Right atrium auricular region (tissue), 2 donors: ENCODE data around the gene MED12L. TPM values are rescaled to one million over a fixed set of nuclear protein-coding genes. Genes with fewer than 3 reads are reported as not detected.

Experiments used
- DNase-seq: peaks from one replicate; pipeline ENCODE4 v3.0.0-alpha.2; 2019; ENCODE audit warnings: low spot score
- H3K27ac ChIP-seq, 2 donors: fragments of 200-600 bp; sonication (generic); 1 replicate in 1 of 2; 2 replicates in 1 of 2; pipeline ENCODE4 v1.5.1; 2016 to 2019
- H3K27me3 ChIP-seq, 2 donors: fragments of 200-600 bp; sonication (generic); one replicate each; pipeline versions ENCODE4 v1.5.1 to v1.6.0; 2017 to 2019
- H3K36me3 ChIP-seq: fragments of 200-600 bp; sonication (generic); one replicate; pipeline ENCODE4 v1.5.1; 2016
- H3K4me1 ChIP-seq, 2 donors: fragments of 200-600 bp; sonication (generic); one replicate each; pipeline versions ENCODE4 v1.5.1 to v1.6.0; 2017 to 2019
- H3K4me3 ChIP-seq, 2 donors: fragments of 200-600 bp; sonication (generic); 1 replicate in 1 of 2; 2 replicates in 1 of 2; pipeline ENCODE4 v1.5.1; 2017 to 2019; ENCODE audit warnings: mild to moderate bottlenecking in 1 of 2, moderate library complexity in 1 of 2
- H3K9me3 ChIP-seq, 2 donors: fragments of 200-600 bp; sonication (generic); one replicate each; pipeline ENCODE4 v1.5.1; 2019
- total RNA-seq, 2 donors: library from RNA; depleted of rRNA; stranded (reverse); fragments of >200 nt; gene quantifications; one replicate each; pipeline ENCODE4 v1.1.0, GENCODE V29; 2016
- TF ChIP-seq, protein P1 (sequence below), 2 donors: fragments of 200-600 bp; sonication (generic); IDR thresholded peaks; one replicate each; pipeline ENCODE4 v1.5.1; 2019; ENCODE audit warnings: antibody characterized with exemption in 2 of 2

MED12L gene
- total RNA-seq, 2 donors from 2014 or later = 0.07 to 0.35 TPM

DNA sequence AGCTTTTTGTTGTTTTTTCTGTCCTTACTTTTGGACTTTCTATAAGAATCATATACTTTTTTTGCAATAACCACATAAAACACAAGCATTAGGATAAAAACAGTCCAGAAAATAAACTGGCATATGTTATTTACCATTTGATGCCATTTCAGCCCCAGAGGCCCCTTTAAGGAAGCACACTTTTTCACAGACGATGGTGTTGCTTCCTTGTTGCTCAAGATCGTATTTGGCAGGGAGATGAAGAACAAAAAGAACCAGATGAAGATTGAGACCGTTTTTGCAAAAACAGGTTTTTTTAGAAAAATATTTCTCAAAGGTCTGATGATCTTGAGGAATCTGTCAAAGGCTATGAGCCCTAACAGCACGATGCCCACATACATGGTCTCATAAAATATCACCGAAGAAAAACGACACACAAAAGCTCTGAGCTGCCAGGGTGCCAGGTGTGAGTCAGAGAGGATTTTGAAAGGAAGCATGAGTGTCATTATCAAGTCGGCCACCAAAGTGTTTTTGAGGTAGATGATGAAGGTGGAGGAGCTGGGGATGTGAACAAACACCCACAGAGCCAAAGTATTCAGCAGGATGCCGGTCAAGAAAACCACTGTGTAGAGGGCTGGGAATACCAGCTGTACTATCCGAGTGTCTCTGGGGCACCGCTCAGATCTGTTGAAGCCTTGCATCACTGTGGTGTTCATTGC is 243.0 kb downstream of the MED12L start:
- H3K36me3 ChIP-seq = no peaks in the 10 kb centered on the region
- peak overlapping the region in 1 of 2 donors; percentile 14 for H3K4me3 ChIP-seq
- no peaks in the 10 kb centered on the region for H3K4me1 ChIP-seq
- TF ChIP-seq, protein P1, sequence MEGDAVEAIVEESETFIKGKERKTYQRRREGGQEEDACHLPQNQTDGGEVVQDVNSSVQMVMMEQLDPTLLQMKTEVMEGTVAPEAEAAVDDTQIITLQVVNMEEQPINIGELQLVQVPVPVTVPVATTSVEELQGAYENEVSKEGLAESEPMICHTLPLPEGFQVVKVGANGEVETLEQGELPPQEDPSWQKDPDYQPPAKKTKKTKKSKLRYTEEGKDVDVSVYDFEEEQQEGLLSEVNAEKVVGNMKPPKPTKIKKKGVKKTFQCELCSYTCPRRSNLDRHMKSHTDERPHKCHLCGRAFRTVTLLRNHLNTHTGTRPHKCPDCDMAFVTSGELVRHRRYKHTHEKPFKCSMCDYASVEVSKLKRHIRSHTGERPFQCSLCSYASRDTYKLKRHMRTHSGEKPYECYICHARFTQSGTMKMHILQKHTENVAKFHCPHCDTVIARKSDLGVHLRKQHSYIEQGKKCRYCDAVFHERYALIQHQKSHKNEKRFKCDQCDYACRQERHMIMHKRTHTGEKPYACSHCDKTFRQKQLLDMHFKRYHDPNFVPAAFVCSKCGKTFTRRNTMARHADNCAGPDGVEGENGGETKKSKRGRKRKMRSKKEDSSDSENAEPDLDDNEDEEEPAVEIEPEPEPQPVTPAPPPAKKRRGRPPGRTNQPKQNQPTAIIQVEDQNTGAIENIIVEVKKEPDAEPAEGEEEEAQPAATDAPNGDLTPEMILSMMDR (IDR thresholded peaks at IDR 0.05) = no peak
- no peak overlapping the region for H3K27ac ChIP-seq
- no peaks in the 10 kb centered on the region for H3K27me3 ChIP-seq
- no peak for DNase-seq
- no peaks in the 10 kb centered on the region for H3K9me3 ChIP-seq

DNA sequence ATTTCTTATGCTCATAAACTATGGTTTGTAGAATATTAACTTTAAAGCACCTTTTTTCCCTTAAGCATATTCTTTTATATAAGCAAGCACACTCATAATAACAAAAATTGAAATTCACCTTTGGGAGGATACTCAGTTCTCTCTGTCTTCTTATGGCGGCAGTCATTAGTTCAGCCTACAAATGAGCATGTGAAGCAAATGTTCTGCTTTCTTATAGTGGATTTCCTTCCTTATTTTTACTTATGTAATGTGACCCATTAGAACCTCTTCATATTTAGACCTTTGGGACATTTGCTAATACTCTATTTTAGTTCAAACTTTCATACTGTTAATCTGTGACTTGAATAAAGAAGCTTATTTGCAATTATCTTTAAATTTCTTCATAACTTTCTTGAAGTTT is 243.9 kb downstream of the MED12L start, which contains the start of gene P2RY13:
TSS of gene P2RY13 (minus strand) at position 187 of the 400 bp plus-strand sequence. CDS start at position 166, 21 bp downstream.
- DNase-seq = no peak
- H3K4me3 ChIP-seq = peak within 1 kb of the TSS in 1 of 2 donors; percentile 14
- H3K36me3 ChIP-seq = no peaks in the 10 kb centered on the region
- H3K27ac ChIP-seq = no peak within 1 kb of the TSS
- no peaks in the 10 kb centered on the region for H3K27me3 ChIP-seq
- TF ChIP-seq, protein P1 (IDR thresholded peaks at IDR 0.05) = no peak
- H3K9me3 ChIP-seq = no peaks in the 10 kb centered on the region
- no peaks in the 10 kb centered on the region for H3K4me1 ChIP-seq

DNA sequence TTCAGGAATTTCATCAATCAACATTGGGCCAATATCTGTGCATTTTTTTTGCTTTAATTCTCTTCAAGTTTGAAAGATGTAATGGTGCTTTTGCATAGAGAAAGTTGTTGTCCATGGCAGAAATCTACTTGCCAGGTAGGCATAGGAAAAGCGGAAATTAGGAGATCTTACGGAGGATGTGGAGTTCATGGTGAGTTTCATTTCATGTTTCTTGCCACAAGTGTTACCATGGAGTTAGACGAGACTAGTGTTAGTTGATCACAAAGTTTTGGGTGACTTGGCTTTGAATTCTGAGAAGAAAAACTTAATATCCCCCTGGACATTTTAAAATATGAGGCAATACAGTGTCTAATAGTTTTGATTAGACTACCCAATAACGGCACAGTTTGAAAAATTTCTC is 244.9 kb downstream of the MED12L start:
- TF ChIP-seq, protein P1 (IDR thresholded peaks at IDR 0.05) = no peak
- H3K27me3 ChIP-seq = no peaks in the 10 kb centered on the region
- no peaks in the 10 kb centered on the region for H3K4me1 ChIP-seq
- H3K9me3 ChIP-seq = no peaks in the 10 kb centered on the region
- no peak overlapping the region for H3K27ac ChIP-seq
- no peak for DNase-seq
- no peak overlapping the region for H3K4me3 ChIP-seq
- H3K36me3 ChIP-seq = no peaks in the 10 kb centered on the region

DNA sequence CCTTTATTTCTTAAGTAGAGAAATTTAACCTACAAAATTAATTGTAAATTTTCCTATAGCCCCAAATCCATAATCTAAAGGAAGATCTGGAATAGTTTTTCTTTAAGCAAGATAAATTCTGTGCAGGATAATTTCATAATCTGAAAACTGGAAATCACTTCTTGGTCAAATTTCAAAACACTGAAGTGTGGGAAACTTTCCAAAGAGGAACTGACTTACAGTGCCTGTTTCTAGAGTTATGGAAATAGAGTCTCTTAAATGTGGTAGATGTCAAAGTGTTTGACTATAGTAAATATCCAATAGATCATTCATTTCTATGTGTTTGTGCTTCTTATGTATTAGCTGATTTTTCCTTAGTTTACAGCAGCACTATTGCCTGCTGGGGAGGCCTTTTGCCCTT is 245.4 kb downstream of the MED12L start:
- H3K27ac ChIP-seq = no peak overlapping the region
- TF ChIP-seq, protein P1 (IDR thresholded peaks at IDR 0.05) = no peak

DNA sequence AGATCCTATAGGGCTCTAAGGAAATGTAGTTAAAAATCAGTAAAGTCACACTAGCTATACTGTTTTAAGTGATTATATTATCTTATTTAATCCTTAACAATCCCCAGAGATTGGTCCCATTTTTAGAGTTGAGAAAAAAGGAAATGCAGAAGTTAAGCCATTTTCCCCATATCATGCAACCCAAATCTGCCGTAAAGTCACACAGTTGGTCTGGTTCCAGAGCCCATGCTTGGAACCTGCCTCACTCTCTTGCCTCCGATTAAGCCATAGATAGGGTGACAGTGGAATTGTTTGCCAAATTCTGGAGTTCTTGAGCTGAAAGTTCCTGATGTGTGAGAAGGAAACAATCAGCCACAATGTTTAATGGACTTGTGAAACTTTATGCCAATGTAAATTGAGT is 246.2 kb downstream of the MED12L start:
- no peaks in the 10 kb centered on the region for H3K9me3 ChIP-seq
- H3K4me1 ChIP-seq = no peaks in the 10 kb centered on the region
- TF ChIP-seq, protein P1 (IDR thresholded peaks at IDR 0.05) = no peak
- no peak for DNase-seq
- H3K36me3 ChIP-seq = no peaks in the 10 kb centered on the region
- no peak overlapping the region for H3K4me3 ChIP-seq
- no peaks in the 10 kb centered on the region for H3K27me3 ChIP-seq
- H3K27ac ChIP-seq = no peak overlapping the region

More for the DNA sequence above, 245.4 kb downstream of the MED12L start:
- H3K4me1 ChIP-seq = no peaks in the 10 kb centered on the region
- no peak for DNase-seq
- no peaks in the 10 kb centered on the region for H3K27me3 ChIP-seq
- no peaks in the 10 kb centered on the region for H3K36me3 ChIP-seq
- H3K4me3 ChIP-seq = no peak overlapping the region
- H3K9me3 ChIP-seq = no peaks in the 10 kb centered on the region

DNA sequence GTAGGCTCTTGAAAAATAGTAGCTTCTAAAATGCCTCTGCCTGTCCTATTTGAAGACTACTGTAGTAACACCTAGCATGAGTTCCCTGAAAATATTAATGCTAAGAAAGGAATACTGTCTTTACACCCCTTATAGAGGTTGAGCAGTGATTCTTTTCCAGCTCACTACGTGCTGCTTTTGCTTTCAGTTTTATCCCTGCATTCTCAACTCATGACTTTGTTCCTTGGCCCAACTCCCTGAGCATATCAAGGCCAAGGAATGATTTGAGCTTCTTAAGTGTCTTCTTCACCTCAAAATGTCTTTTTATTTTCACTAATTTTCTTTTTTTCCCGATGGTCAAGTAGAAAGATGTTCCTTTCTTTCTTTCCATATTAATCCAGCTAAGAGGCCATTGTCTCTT is 260.4 kb downstream of the MED12L start:
- peak overlapping the region in 1 of 2 donors; percentile 15 for H3K4me3 ChIP-seq
- no peaks in the 10 kb centered on the region for H3K27me3 ChIP-seq
- TF ChIP-seq, protein P1 (IDR thresholded peaks at IDR 0.05) = no peak
- no peaks in the 10 kb centered on the region for H3K4me1 ChIP-seq
- H3K9me3 ChIP-seq = no peaks in the 10 kb centered on the region
- H3K27ac ChIP-seq = peak overlapping the region in 1 of 2 donors; percentile 29
- DNase-seq = no peak
- H3K36me3 ChIP-seq = no peaks in the 10 kb centered on the region
